CD4-positive, alpha-beta T cell treated with Interferon alpha-2 for 1 hour (primary cell): ENCODE results near the gene CRISPLD2.

Experiments
- DNase-seq, 2 donors: peaks; one replicate each; pipeline ENCODE4 v3.0.0-alpha.2; 2020 to 2022

The CRISPLD2 gene

GRCh38 chr16:84918006-84918909 lies 98.5 kb downstream of the CRISPLD2 start:
- DNase-seq: no peak

- no peak for DNase-seq
Observed at GRCh38 chr16:84919269-84919668, 99.5 kb downstream of the CRISPLD2 start.

GRCh38 chr16:84919708-84920107 lies 99.9 kb downstream of the CRISPLD2 start:
- no peak for DNase-seq

- no peak for DNase-seq
Observed at GRCh38 chr16:84920333-84920732, 100.5 kb downstream of the CRISPLD2 start.

GRCh38 chr16:84922351-84923120 lies 102.8 kb downstream of the CRISPLD2 start:
- no peak for DNase-seq

- DNase-seq: no peak
Observed at GRCh38 chr16:84924331-84925091, 104.7 kb downstream of the CRISPLD2 start.

- DNase-seq: peak; percentile 37 to 63
Observed at GRCh38 chr16:84925092-84925772, 105.4 kb downstream of the CRISPLD2 start.

- DNase-seq: no peak
Observed at GRCh38 chr16:84925773-84926372, 106.1 kb downstream of the CRISPLD2 start.

- DNase-seq: no peak
Observed at GRCh38 chr16:84926462-84926861, 106.7 kb downstream of the CRISPLD2 start.

GRCh38 chr16:84927621-84928591 lies 108.1 kb downstream of the CRISPLD2 start:
- DNase-seq: no peak

GRCh38 chr16:84928679-84929420 lies 109.1 kb downstream of the CRISPLD2 start:
- DNase-seq: no peak

- DNase-seq: no peak
Observed at GRCh38 chr16:84929421-84930297, 109.9 kb downstream of the CRISPLD2 start.

GRCh38 chr16:84930298-84931106 lies 110.7 kb downstream of the CRISPLD2 start:
- no peak for DNase-seq

GRCh38 chr16:84931107-84931494 lies 111.3 kb downstream of the CRISPLD2 start:
- no peak for DNase-seq

GRCh38 chr16:84931506-84931905 lies 111.7 kb downstream of the CRISPLD2 start:
- no peak for DNase-seq

- DNase-seq: no peak
Observed at GRCh38 chr16:84932681-84933080, 112.9 kb downstream of the CRISPLD2 start.

GRCh38 chr16:84933774-84934631 lies 114.2 kb downstream of the CRISPLD2 start:
- DNase-seq: no peak
